ENCODE measurements around the gene MRPL22. TPM values are rescaled to one million over a fixed set of nuclear protein-coding genes. Genes with fewer than 3 reads are reported as not detected.
"Not testable (repeated sequence)": the region's sequence is repeated elsewhere in the genome, so short reads cannot be mapped to it uniquely, and the experiment has no call there.

MRPL22 gene
- total RNA-seq, 1 experiment from 2014 or later = 24.1 TPM

GRCh38 chr5:154993461-154993860 lies 52.6 kb downstream of the MRPL22 start:
- DNase-seq (ENCODE audit: low spot score) = no peak

GRCh38 chr5:154995679-154996078 lies 54.8 kb downstream of the MRPL22 start:
- DNase-seq (ENCODE audit: low spot score) = no peak

- DNase-seq (ENCODE audit: low spot score) = no peak
Measured at GRCh38 chr5:154997746-154998145, 56.9 kb downstream of the MRPL22 start.

- no peak for DNase-seq (ENCODE audit: low spot score)
Measured at GRCh38 chr5:154999865-155000264, 59.0 kb downstream of the MRPL22 start.

GRCh38 chr5:155001523-155001922 lies 60.6 kb downstream of the MRPL22 start:
- DNase-seq (ENCODE audit: low spot score) = no peak

- not testable (repeated sequence) for DNase-seq (ENCODE audit: low spot score)
Measured at GRCh38 chr5:155002722-155003121, 61.8 kb downstream of the MRPL22 start.

GRCh38 chr5:155004138-155004744 lies 63.4 kb downstream of the MRPL22 start:
- peak; percentile 55 for DNase-seq (ENCODE audit: low spot score)

GRCh38 chr5:155006265-155006664 lies 65.4 kb downstream of the MRPL22 start:
- not testable (repeated sequence) for DNase-seq (ENCODE audit: low spot score)

GRCh38 chr5:155008669-155009068 lies 67.8 kb downstream of the MRPL22 start:
- no peak for DNase-seq (ENCODE audit: low spot score)

GRCh38 chr5:155010881-155011280 lies 70.0 kb downstream of the MRPL22 start:
- no peak for DNase-seq (ENCODE audit: low spot score)

GRCh38 chr5:155013526-155013925 lies 72.7 kb downstream of the MRPL22 start, which contains the start of gene KIF4B:
TSS of gene KIF4B (plus strand) at chr5:155013755. CDS start at chr5:155013860, 105 bp downstream.
- DNase-seq (ENCODE audit: low spot score) = no peak

- DNase-seq (ENCODE audit: low spot score) = no peak
Measured at GRCh38 chr5:155015239-155015638, 74.4 kb downstream of the MRPL22 start.

- no peak for DNase-seq (ENCODE audit: low spot score)
Measured at GRCh38 chr5:155017610-155018009, 76.7 kb downstream of the MRPL22 start.

Other genes starting within 250 kb of the MRPL22 start
- gene LARP1, start 185.7 kb upstream of the MRPL22 start, total RNA-seq (2014; rRNA removed; shearing (Covaris generic)) = 117 and 123 TPM in 2 replicates
- 3.5 and 3.6 TPM in 2 replicates for gene FAXDC2, start 90.5 kb upstream of the MRPL22 start, total RNA-seq (2014; rRNA removed; shearing (Covaris generic))
- 40.7 and 42.9 TPM in 2 replicates for gene CNOT8, start 82.4 kb upstream of the MRPL22 start, total RNA-seq (2014; rRNA removed; shearing (Covaris generic))
- gene GEMIN5, start 2.9 kb upstream of the MRPL22 start, total RNA-seq (2014; rRNA removed; shearing (Covaris generic)) = 13.4 and 14.8 TPM in 2 replicates
- gene KIF4B, start 72.7 kb downstream of the MRPL22 start, total RNA-seq (2014; rRNA removed; shearing (Covaris generic)) = not detected in 2 replicates